CD4-positive, alpha-beta memory T cell (primary cell): Measurements from ENCODE around the gene CHORDC1. TPM values are rescaled to one million over a fixed set of nuclear protein-coding genes. Genes with fewer than 3 reads are reported as not detected.

Source experiments
- CTCF ChIA-PET: fragments of 350-600 bp; sonication (Branson Sonifier 250); formaldehyde crosslinking; loops from one replicate; lab custom pipeline; 2021; ENCODE audit warnings: inconsistent platforms; ENCODE audit not compliant: partially characterized antibody; lab: Charles Lee
- POLR2A ChIA-PET: fragments of 350-600 bp; sonication (Branson Sonifier 250); formaldehyde crosslinking; loops from one replicate; lab custom pipeline; 2021; ENCODE audit not compliant: partially characterized antibody; lab: Charles Lee
- DNase-seq, 5 donors: peaks; one replicate each; pipeline versions ENCODE4 v3.0.0 to v3.0.0-alpha.2; 2020 to 2022; ENCODE audit warnings: mixed read lengths in 1 of 5
- H3K27ac ChIP-seq: one replicate; pipeline ENCODE4 v1.7.0; 2013; ENCODE audit warnings: low read depth, low read length
- H3K27me3 ChIP-seq: 2 replicates; pipeline ENCODE4 v1.7.0; 2013; ENCODE audit warnings: mild to moderate bottlenecking, low read length, moderate library complexity; ENCODE audit not compliant: insufficient read depth
- H3K36me3 ChIP-seq: 2 replicates; pipeline ENCODE4 v1.7.0; 2013; ENCODE audit warnings: mild to moderate bottlenecking, low read length, moderate library complexity; ENCODE audit not compliant: insufficient read depth
- H3K4me1 ChIP-seq: 2 replicates; pipeline ENCODE4 v1.7.0; 2013; ENCODE audit warnings: mild to moderate bottlenecking, low read length, moderate library complexity; ENCODE audit not compliant: insufficient read depth
- H3K4me3 ChIP-seq, 2 donors: one replicate each; pipeline ENCODE4 v1.7.0; 2013; ENCODE audit warnings: low read length in 2 of 2, mild to moderate bottlenecking in 1 of 2
- H3K9me3 ChIP-seq, 2 donors: one replicate each; pipeline ENCODE4 v1.7.0; 2013; ENCODE audit warnings: low read length in 2 of 2, control low read depth in 1 of 2; ENCODE audit not compliant: control insufficient read depth in 1 of 2
- H3K27ac Mint-ChIP-seq, 7 donors: one replicate each; pipeline ENCODE4 v1.8.0; 2020 to 2021; ENCODE audit warnings: mixed read lengths in 7 of 7, mild to moderate bottlenecking in 6 of 7, inconsistent platforms in 3 of 7, moderate library complexity in 3 of 7
- H3K27me3 Mint-ChIP-seq, 2 donors: one replicate each; pipeline ENCODE4 v1.8.0; 2020 to 2021; ENCODE audit warnings: mixed read lengths in 2 of 2
- H3K36me3 Mint-ChIP-seq, 2 donors: one replicate each; pipeline ENCODE4 v1.8.0; 2020 to 2021; ENCODE audit warnings: mixed read lengths in 2 of 2, inconsistent platforms in 1 of 2, mild to moderate bottlenecking in 1 of 2
- H3K4me1 Mint-ChIP-seq, 4 donors: one replicate each; pipeline ENCODE4 v1.8.0; 2020 to 2021; ENCODE audit warnings: mixed read lengths in 4 of 4, mild to moderate bottlenecking in 1 of 4
- H3K4me3 Mint-ChIP-seq, 8 donors: one replicate each; pipeline ENCODE4 v1.8.0; 2020 to 2021; ENCODE audit warnings: mixed read lengths in 8 of 8, mild to moderate bottlenecking in 7 of 8, moderate library complexity in 6 of 8, inconsistent platforms in 3 of 8
- H3K9me3 Mint-ChIP-seq, 8 donors: one replicate each; pipeline ENCODE4 v1.8.0; 2020 to 2021; ENCODE audit warnings: mixed read lengths in 8 of 8, mild to moderate bottlenecking in 5 of 8, inconsistent platforms in 3 of 8, moderate library complexity in 1 of 8
- intact Hi-C: fragments of 100-400 bp; cut with micrococcal nuclease; formaldehyde crosslinking; loops from one replicate; pipeline ENCODE4 v1.15.1; 2023
- polyA plus RNA-seq, 2 donors: library from polyadenylated mRNA; unstranded; fragments of 300-500 nt; fragmentation: Illumina TruSeq; gene quantifications; one replicate each; pipeline ENCODE4 v1.2.3, GENCODE V29; 2021
- total RNA-seq, 2 experiments: library from RNA; stranded (reverse); gene quantifications; one replicate each; pipeline ENCODE4 v1.2.3, GENCODE V29; 2021

CHORDC1 gene
- total and polyA plus RNA-seq, 4 experiments from 2014 or later: 22.2 to 78.4 (median 58.9) TPM

GRCh38 chr11:90204407-90204806 lies 18.4 kb downstream of the CHORDC1 start:
- DNase-seq: no peak
- Histone ChIP-seq H3K36me3 (peaks cover 24% of the 10 kb centered on the region), H3K4me1 (peaks cover 11% of the 10 kb centered on the region), H3K27ac (no peak overlapping the region), H3K4me3 (no peak overlapping the region), H3K27me3 (no peaks in the 10 kb centered on the region), H3K9me3 (no peaks in the 10 kb centered on the region)
- peaks cover 29 to 62% of the 10 kb centered on the region in 2 donors for H3K36me3 Mint-ChIP-seq
- H3K9me3 Mint-ChIP-seq: no peaks in the 10 kb centered on the region
- no peak overlapping the region for H3K4me3 Mint-ChIP-seq
- POLR2A ChIA-PET: interaction anchor here (0.6 kb wide), 1 partner anchor 704 kb away, joined by 3 read pairs; no protein-coding TSS in a partner anchor
- CTCF ChIA-PET: interaction anchor here (0.7 to 2.1 kb wide), 18 partner anchors 9 to 273 kb away, joined by 3 to 23 read pairs (median 5); partner anchors contain the start of gene CHORDC1
- no peak overlapping the region for H3K27ac Mint-ChIP-seq
- intact Hi-C loops: no loop called here
- peaks cover 14 to 20% (median 15%) of the 10 kb centered on the region in 4 donors for H3K4me1 Mint-ChIP-seq
- H3K27me3 Mint-ChIP-seq: no peaks in the 10 kb centered on the region

- ChIA-PET CTCF (no interaction called here), POLR2A (no interaction called here)
- intact Hi-C loops: no loop called here
- Mint-ChIP-seq H3K27me3 (no peaks in the 10 kb centered on the region), H3K9me3 (no peaks in the 10 kb centered on the region), H3K36me3 (peaks cover 32 to 58% of the 10 kb centered on the region in 2 donors), H3K4me1 (peaks cover 10 to 14% (median 13%) of the 10 kb centered on the region in 4 donors), H3K4me3 (peak overlapping the region in 3 of 8 donors; percentile 53 to 62 (median 61)), H3K27ac (peak overlapping the region; percentile 4 to 83 (median 54))
- Histone ChIP-seq H3K27ac (no peak overlapping the region), H3K4me1 (peaks cover 11% of the 10 kb centered on the region), H3K4me3 (no peak overlapping the region), H3K36me3 (peaks cover 21% of the 10 kb centered on the region), H3K9me3 (no peaks in the 10 kb centered on the region), H3K27me3 (no peaks in the 10 kb centered on the region)
- DNase-seq: peak in 3 of 5 donors; percentile 15 to 29 (median 28)
Measured at GRCh38 chr11:90202342-90202741, 20.5 kb downstream of the CHORDC1 start.

- peaks cover 2% of the 10 kb centered on the region for H3K36me3 ChIP-seq
- H3K9me3 ChIP-seq: no peaks in the 10 kb centered on the region
- H3K27me3 Mint-ChIP-seq: no peaks in the 10 kb centered on the region
- intact Hi-C loops: no loop called here
- no peak for DNase-seq
- H3K9me3 Mint-ChIP-seq: no peaks in the 10 kb centered on the region
- peaks cover 22 to 40% of the 10 kb centered on the region in 2 donors for H3K36me3 Mint-ChIP-seq
- peak overlapping the region in 2 of 7 donors; percentile 5 to 68 for H3K27ac Mint-ChIP-seq
- H3K27me3 ChIP-seq: no peaks in the 10 kb centered on the region
- H3K4me1 Mint-ChIP-seq: peaks cover 4 to 5% (median 5%) of the 10 kb centered on the region in 4 donors
- H3K4me3 ChIP-seq: no peak overlapping the region
- no peak overlapping the region for H3K27ac ChIP-seq
- no peak overlapping the region for H3K4me3 Mint-ChIP-seq
- CTCF ChIA-PET: interaction anchor here (1.3 kb wide), 1 partner anchor 9 kb away, joined by 3 read pairs; no protein-coding TSS in a partner anchor
- H3K4me1 ChIP-seq: peaks cover 4% of the 10 kb centered on the region
- POLR2A ChIA-PET: no interaction called here
Measured at GRCh38 chr11:90197377-90197776, 25.5 kb downstream of the CHORDC1 start.

- DNase-seq: no peak
- Mint-ChIP-seq H3K4me3 (no peak overlapping the region), H3K36me3 (peaks cover 15 to 19% of the 10 kb centered on the region in 2 donors), H3K4me1 (no peaks in the 10 kb centered on the region), H3K27ac (no peak overlapping the region), H3K27me3 (no peaks in the 10 kb centered on the region), H3K9me3 (no peaks in the 10 kb centered on the region)
- no peaks in the 10 kb centered on the region for H3K9me3 ChIP-seq
- no peak overlapping the region for H3K27ac ChIP-seq
- CTCF ChIA-PET: interaction anchor here (1.0 kb wide), 1 partner anchor 12 kb away, joined by 6 read pairs; no protein-coding TSS in a partner anchor
- intact Hi-C loops: no loop called here
- POLR2A ChIA-PET: no interaction called here
- no peaks in the 10 kb centered on the region for H3K36me3 ChIP-seq
- no peak overlapping the region for H3K4me3 ChIP-seq
- no peaks in the 10 kb centered on the region for H3K4me1 ChIP-seq
- no peaks in the 10 kb centered on the region for H3K27me3 ChIP-seq
Measured at GRCh38 chr11:90192869-90193582, 29.8 kb downstream of the CHORDC1 start.

GRCh38 chr11:90189011-90189410 lies 33.8 kb downstream of the CHORDC1 start:
- no peaks in the 10 kb centered on the region for H3K27me3 ChIP-seq
- H3K36me3 ChIP-seq: no peaks in the 10 kb centered on the region
- peaks cover 0 to 11% of the 10 kb centered on the region in 2 donors for H3K36me3 Mint-ChIP-seq
- H3K4me1 ChIP-seq: no peaks in the 10 kb centered on the region
- H3K27me3 Mint-ChIP-seq: no peaks in the 10 kb centered on the region
- no peak overlapping the region for H3K27ac ChIP-seq
- H3K9me3 ChIP-seq: no peaks in the 10 kb centered on the region
- intact Hi-C loops: no loop called here
- CTCF ChIA-PET: interaction anchor here (2.7 kb wide), 1 partner anchor 16 kb away, joined by 14 read pairs; no protein-coding TSS in a partner anchor
- no peak for DNase-seq
- no peak overlapping the region for H3K4me3 Mint-ChIP-seq
- H3K4me1 Mint-ChIP-seq: peaks cover 0 to 2% (median 0%) of the 10 kb centered on the region in 4 donors
- H3K27ac Mint-ChIP-seq: no peak overlapping the region
- no peaks in the 10 kb centered on the region for H3K9me3 Mint-ChIP-seq
- no peak overlapping the region for H3K4me3 ChIP-seq
- POLR2A ChIA-PET: no interaction called here

- Histone ChIP-seq H3K4me3 (no peak overlapping the region), H3K27ac (no peak overlapping the region), H3K36me3 (no peaks in the 10 kb centered on the region), H3K4me1 (no peaks in the 10 kb centered on the region), H3K9me3 (no peaks in the 10 kb centered on the region), H3K27me3 (no peaks in the 10 kb centered on the region)
- ChIA-PET POLR2A (no interaction called here), CTCF (no interaction called here)
- Mint-ChIP-seq H3K4me1 (peaks cover 0 to 2% (median 0%) of the 10 kb centered on the region in 4 donors), H3K27ac (no peak overlapping the region), H3K4me3 (no peak overlapping the region), H3K36me3 (peaks cover 0 to 11% of the 10 kb centered on the region in 2 donors), H3K9me3 (no peaks in the 10 kb centered on the region), H3K27me3 (no peaks in the 10 kb centered on the region)
- intact Hi-C loops: no loop called here
- DNase-seq: no peak
Measured at GRCh38 chr11:90187839-90188238, 35.0 kb downstream of the CHORDC1 start.

GRCh38 chr11:90179923-90180322 lies 42.9 kb downstream of the CHORDC1 start:
- ChIA-PET POLR2A (no interaction called here), CTCF (no interaction called here)
- Histone ChIP-seq H3K4me1 (no peaks in the 10 kb centered on the region), H3K27ac (no peak overlapping the region), H3K4me3 (no peak overlapping the region), H3K27me3 (no peaks in the 10 kb centered on the region), H3K9me3 (no peaks in the 10 kb centered on the region), H3K36me3 (no peaks in the 10 kb centered on the region)
- no peaks in the 10 kb centered on the region for H3K36me3 Mint-ChIP-seq
- H3K9me3 Mint-ChIP-seq: no peaks in the 10 kb centered on the region
- intact Hi-C loops: no loop called here
- peaks cover 0 to 1% of the 10 kb centered on the region in 2 donors for H3K27me3 Mint-ChIP-seq
- no peak overlapping the region for H3K27ac Mint-ChIP-seq
- no peak for DNase-seq
- H3K4me3 Mint-ChIP-seq: no peak overlapping the region
- H3K4me1 Mint-ChIP-seq: no peaks in the 10 kb centered on the region
